ENCODE data around the gene KLRD1. TPM values are rescaled to one million over a fixed set of nuclear protein-coding genes. Genes with fewer than 3 reads are reported as not detected.

The KLRD1 gene
- total and polyA plus RNA-seq, 2 experiments from 2014 or later, result 0.30 to 0.70 TPM

- DNase-seq (ENCODE audit: low spot score), result no peak
- no peaks in the 10 kb centered on the region for H4K20me1 ChIP-seq (ENCODE audit: insufficient read depth, poor library complexity, severe bottlenecking)
- no peak overlapping the region for H3K4me2 ChIP-seq
- H3K4me3 ChIP-seq, result no peak overlapping the region
- WGBS (ENCODE audit: low lambda C conversion rate, missing lambda C conversion rate), result 63% methylated on average over 6 of the region's 6 CpGs
- H3K27me3 ChIP-seq, result no peaks in the 10 kb centered on the region
- no peaks in the 10 kb centered on the region for H3K36me3 ChIP-seq (replicated peaks; ENCODE audit: insufficient read depth, low read depth)
- no peak overlapping the region for H3K27ac ChIP-seq
- H3K9me2 ChIP-seq (replicated peaks; ENCODE audit: insufficient read depth), result no peaks in the 10 kb centered on the region
- TF ChIP-seq EZH2phosphoT487 (IDR thresholded peaks at IDR 0.05; ENCODE audit: low read depth, severe bottlenecking, unreplicated experiment), result no peak
- TF ChIP-seq, protein P1, sequence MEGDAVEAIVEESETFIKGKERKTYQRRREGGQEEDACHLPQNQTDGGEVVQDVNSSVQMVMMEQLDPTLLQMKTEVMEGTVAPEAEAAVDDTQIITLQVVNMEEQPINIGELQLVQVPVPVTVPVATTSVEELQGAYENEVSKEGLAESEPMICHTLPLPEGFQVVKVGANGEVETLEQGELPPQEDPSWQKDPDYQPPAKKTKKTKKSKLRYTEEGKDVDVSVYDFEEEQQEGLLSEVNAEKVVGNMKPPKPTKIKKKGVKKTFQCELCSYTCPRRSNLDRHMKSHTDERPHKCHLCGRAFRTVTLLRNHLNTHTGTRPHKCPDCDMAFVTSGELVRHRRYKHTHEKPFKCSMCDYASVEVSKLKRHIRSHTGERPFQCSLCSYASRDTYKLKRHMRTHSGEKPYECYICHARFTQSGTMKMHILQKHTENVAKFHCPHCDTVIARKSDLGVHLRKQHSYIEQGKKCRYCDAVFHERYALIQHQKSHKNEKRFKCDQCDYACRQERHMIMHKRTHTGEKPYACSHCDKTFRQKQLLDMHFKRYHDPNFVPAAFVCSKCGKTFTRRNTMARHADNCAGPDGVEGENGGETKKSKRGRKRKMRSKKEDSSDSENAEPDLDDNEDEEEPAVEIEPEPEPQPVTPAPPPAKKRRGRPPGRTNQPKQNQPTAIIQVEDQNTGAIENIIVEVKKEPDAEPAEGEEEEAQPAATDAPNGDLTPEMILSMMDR (IDR thresholded peaks at IDR 0.05; ENCODE audit: poor library complexity), result no peak
- no peak overlapping the region for H2AFZ ChIP-seq
- no peaks in the 10 kb centered on the region for H3K9me3 ChIP-seq (ENCODE audit: low read depth)
- H3K79me2 ChIP-seq, result no peaks in the 10 kb centered on the region
- H3K4me1 ChIP-seq (ENCODE audit: insufficient read depth), result no peaks in the 10 kb centered on the region
Observed at GRCh38 chr12:10285919-10286318, 21.8 kb upstream of the KLRD1 start.

GRCh38 chr12:10289005-10289754, 18.5 kb upstream of the KLRD1 start:
- TF ChIP-seq EZH2phosphoT487 (IDR thresholded peaks at IDR 0.05; ENCODE audit: low read depth, severe bottlenecking, unreplicated experiment), result no peak
- TF ChIP-seq EZH2 (IDR thresholded peaks at IDR 0.05; ENCODE audit: borderline replicate concordance), result no peak
- TF ChIP-seq, protein P1 (IDR thresholded peaks at IDR 0.05; ENCODE audit: poor library complexity), result no peak
- H3K4me1 ChIP-seq (ENCODE audit: insufficient read depth), result no peaks in the 10 kb centered on the region
- 87% methylated on average over 6 of the region's 6 CpGs for WGBS (ENCODE audit: low lambda C conversion rate, missing lambda C conversion rate)
- no peak overlapping the region for H2AFZ ChIP-seq
- H3K27me3 ChIP-seq, result no peaks in the 10 kb centered on the region
- H3K9me2 ChIP-seq (replicated peaks; ENCODE audit: insufficient read depth), result no peaks in the 10 kb centered on the region
- no peaks in the 10 kb centered on the region for H4K20me1 ChIP-seq (ENCODE audit: insufficient read depth, poor library complexity, severe bottlenecking)
- H3K79me2 ChIP-seq, result no peaks in the 10 kb centered on the region
- no peak overlapping the region for H3K4me2 ChIP-seq
- no peak overlapping the region for H3K27ac ChIP-seq
- no peaks in the 10 kb centered on the region for H3K36me3 ChIP-seq (replicated peaks; ENCODE audit: insufficient read depth, low read depth)
- H3K4me3 ChIP-seq, result no peak overlapping the region
- H3K9me3 ChIP-seq (ENCODE audit: low read depth), result no peaks in the 10 kb centered on the region
- no peak for DNase-seq (ENCODE audit: low spot score)

DNA sequence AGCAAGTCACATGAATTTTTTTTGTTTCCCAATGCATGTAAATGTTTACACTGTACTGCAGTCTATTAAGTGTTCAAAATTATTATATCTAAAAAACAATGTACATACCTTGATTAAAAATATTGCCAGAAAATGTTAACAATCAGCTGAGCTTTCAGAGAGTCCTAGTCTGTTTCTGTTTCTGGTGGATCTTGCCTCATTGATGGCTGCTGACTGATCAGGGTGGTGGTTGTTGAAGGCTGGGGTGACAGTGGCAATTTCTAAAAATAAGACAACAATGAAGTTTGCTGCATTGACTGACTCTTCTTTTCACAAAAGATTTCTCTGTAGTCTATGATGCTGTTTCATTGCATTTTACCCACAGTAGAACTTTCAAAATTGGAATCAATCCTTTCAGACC, 16.6 kb upstream of the KLRD1 start:
- no peak overlapping the region for H3K4me2 ChIP-seq
- no peaks in the 10 kb centered on the region for H3K27me3 ChIP-seq
- H3K36me3 ChIP-seq (replicated peaks; ENCODE audit: insufficient read depth, low read depth), result no peaks in the 10 kb centered on the region
- H4K20me1 ChIP-seq (ENCODE audit: insufficient read depth, poor library complexity, severe bottlenecking), result no peaks in the 10 kb centered on the region
- H3K9me2 ChIP-seq (replicated peaks; ENCODE audit: insufficient read depth), result no peaks in the 10 kb centered on the region
- no peaks in the 10 kb centered on the region for H3K9me3 ChIP-seq (ENCODE audit: low read depth)
- H2AFZ ChIP-seq, result no peak overlapping the region
- no peak for DNase-seq (ENCODE audit: low spot score)
- H3K27ac ChIP-seq, result no peak overlapping the region
- TF ChIP-seq, protein P1 (IDR thresholded peaks at IDR 0.05; ENCODE audit: poor library complexity), result no peak
- H3K4me1 ChIP-seq (ENCODE audit: insufficient read depth), result no peaks in the 10 kb centered on the region
- no peak overlapping the region for H3K4me3 ChIP-seq
- no peaks in the 10 kb centered on the region for H3K79me2 ChIP-seq

- Histone ChIP-seq H3K9me2 (replicated peaks; ENCODE audit: insufficient read depth) (no peaks in the 10 kb centered on the region), H3K36me3 (replicated peaks; ENCODE audit: insufficient read depth, low read depth) (no peaks in the 10 kb centered on the region), H3K9me3 (ENCODE audit: low read depth) (no peaks in the 10 kb centered on the region), H3K27me3 (no peaks in the 10 kb centered on the region), H3K4me2 (no peak overlapping the region), H4K20me1 (ENCODE audit: insufficient read depth, poor library complexity, severe bottlenecking) (no peaks in the 10 kb centered on the region), H3K79me2 (no peaks in the 10 kb centered on the region), H2AFZ (no peak overlapping the region), H3K27ac (no peak overlapping the region), H3K4me3 (no peak overlapping the region), H3K4me1 (ENCODE audit: insufficient read depth) (no peaks in the 10 kb centered on the region)
- WGBS (ENCODE audit: low lambda C conversion rate, missing lambda C conversion rate), result 94% methylated on average over 3 of the region's 4 CpGs
- no peak for TF ChIP-seq EZH2phosphoT487 (IDR thresholded peaks at IDR 0.05; ENCODE audit: low read depth, severe bottlenecking, unreplicated experiment)
- TF ChIP-seq EZH2 (IDR thresholded peaks at IDR 0.05; ENCODE audit: borderline replicate concordance), result no peak
- TF ChIP-seq, protein P1 (IDR thresholded peaks at IDR 0.05; ENCODE audit: poor library complexity), result no peak
- DNase-seq (ENCODE audit: low spot score), result no peak
Observed at GRCh38 chr12:10293151-10293550, 14.5 kb upstream of the KLRD1 start.
